HG02973 (cell line): ENCODE data around the gene BIN1.

Experiments
- ATAC-seq: cut with Tn5 transposase; IDR thresholded peaks from one replicate; pipeline ENCODE4 v1.9.1; 2021; ENCODE audit warnings: moderate library complexity; ENCODE audit not compliant: unreplicated experiment

The BIN1 gene

GRCh38 chr2:127106991-127107621 is at the start of gene BIN1:
Gene BIN1 (minus strand): TSS chr2:127107154. CDS start chr2:127106943, 211 bp downstream.
- peak; percentile 80 for ATAC-seq

- ATAC-seq: no peak
Measured at GRCh38 chr2:127155947-127156346, 49.0 kb upstream of the BIN1 start.

- no peak for ATAC-seq
Measured at GRCh38 chr2:127155028-127155581, 48.2 kb upstream of the BIN1 start.

- no peak for ATAC-seq
Measured at GRCh38 chr2:127154396-127154795, 47.4 kb upstream of the BIN1 start.

- ATAC-seq: no peak
Measured at GRCh38 chr2:127153691-127154158, 46.8 kb upstream of the BIN1 start.

GRCh38 chr2:127150996-127151395 is 44.0 kb upstream of the BIN1 start:
- no peak for ATAC-seq

- ATAC-seq: no peak
Measured at GRCh38 chr2:127149384-127149783, 42.4 kb upstream of the BIN1 start.

GRCh38 chr2:127146820-127147502 is 40.0 kb upstream of the BIN1 start:
- no peak for ATAC-seq

GRCh38 chr2:127146071-127146725 is 39.2 kb upstream of the BIN1 start:
- no peak for ATAC-seq

- no peak for ATAC-seq
Measured at GRCh38 chr2:127145280-127145895, 38.4 kb upstream of the BIN1 start.

GRCh38 chr2:127143841-127144782 is 37.2 kb upstream of the BIN1 start:
- ATAC-seq: no peak

- no peak for ATAC-seq
Measured at GRCh38 chr2:127142663-127143630, 36.0 kb upstream of the BIN1 start.

- ATAC-seq: no peak
Measured at GRCh38 chr2:127140538-127140937, 33.6 kb upstream of the BIN1 start.

- no peak for ATAC-seq
Measured at GRCh38 chr2:127139766-127140165, 32.8 kb upstream of the BIN1 start.

GRCh38 chr2:127138281-127138680 is 31.3 kb upstream of the BIN1 start:
- no peak for ATAC-seq

GRCh38 chr2:127137741-127138140 is 30.8 kb upstream of the BIN1 start:
- ATAC-seq: no peak

GRCh38 chr2:127137225-127137624 is 30.3 kb upstream of the BIN1 start:
- no peak for ATAC-seq

GRCh38 chr2:127134833-127135830 is 28.2 kb upstream of the BIN1 start:
- no peak for ATAC-seq
